GM18526 (cell line): ENCODE data around the gene HOXC10.

Experiments
- POLR2A ChIP-seq: IDR thresholded peaks from 3 replicates; pipeline ENCODE4 v1.6.1; 2011; ENCODE audit not compliant: insufficient read length; ENCODE audit errors: extremely low read depth

HOXC10 gene

GRCh38 chr12:54032627-54033100 lies 47.7 kb downstream of the HOXC10 start, which contains the start of gene HOXC5:
Gene HOXC5, plus strand, starts transcription at chr12:54033050. Its CDS starts 73 bp downstream, at chr12:54033123.
- TF ChIP-seq POLR2A: no peak

GRCh38 chr12:54033106-54033979 lies 48.4 kb downstream of the HOXC10 start:
- peak; percentile 25 for TF ChIP-seq POLR2A

DNA sequence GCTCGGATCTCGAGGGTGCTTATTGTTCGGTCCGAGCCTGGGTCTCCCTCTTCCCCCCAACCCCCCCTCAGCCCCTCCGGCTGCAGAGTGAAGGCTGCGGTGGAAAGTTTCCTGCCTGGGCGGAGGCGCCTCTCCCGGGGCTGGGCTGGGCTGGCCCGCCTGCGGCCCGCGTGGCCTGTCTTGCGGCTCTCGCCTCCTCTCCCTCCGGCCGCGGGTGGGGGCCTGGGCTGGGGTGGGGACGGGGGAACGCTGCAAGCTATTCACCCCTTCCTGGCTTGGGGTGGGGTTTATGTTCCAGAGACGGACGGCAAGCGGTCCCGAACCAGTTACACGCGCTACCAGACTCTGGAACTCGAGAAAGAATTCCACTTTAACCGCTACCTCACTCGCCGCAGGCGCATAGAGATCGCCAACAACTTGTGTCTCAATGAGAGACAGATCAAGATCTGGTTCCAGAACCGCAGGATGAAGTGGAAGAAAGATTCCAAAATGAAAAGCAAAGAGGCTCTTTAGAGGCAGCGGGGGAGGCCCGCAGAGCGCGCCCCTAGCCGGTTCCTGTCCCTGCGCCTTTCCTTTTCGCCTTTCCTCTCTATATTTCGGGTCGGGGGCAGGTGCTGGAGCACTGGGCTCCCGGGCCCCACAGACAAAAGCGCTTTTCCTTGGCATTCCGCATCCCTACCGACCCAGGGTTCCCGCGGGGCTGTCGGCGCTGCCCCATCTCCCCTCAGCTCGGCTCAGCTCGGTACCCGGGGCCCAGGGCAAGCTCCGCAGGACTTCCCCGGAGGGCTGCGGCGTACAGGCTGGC lies 49.2 kb downstream of the HOXC10 start:
- no peak for TF ChIP-seq POLR2A

DNA sequence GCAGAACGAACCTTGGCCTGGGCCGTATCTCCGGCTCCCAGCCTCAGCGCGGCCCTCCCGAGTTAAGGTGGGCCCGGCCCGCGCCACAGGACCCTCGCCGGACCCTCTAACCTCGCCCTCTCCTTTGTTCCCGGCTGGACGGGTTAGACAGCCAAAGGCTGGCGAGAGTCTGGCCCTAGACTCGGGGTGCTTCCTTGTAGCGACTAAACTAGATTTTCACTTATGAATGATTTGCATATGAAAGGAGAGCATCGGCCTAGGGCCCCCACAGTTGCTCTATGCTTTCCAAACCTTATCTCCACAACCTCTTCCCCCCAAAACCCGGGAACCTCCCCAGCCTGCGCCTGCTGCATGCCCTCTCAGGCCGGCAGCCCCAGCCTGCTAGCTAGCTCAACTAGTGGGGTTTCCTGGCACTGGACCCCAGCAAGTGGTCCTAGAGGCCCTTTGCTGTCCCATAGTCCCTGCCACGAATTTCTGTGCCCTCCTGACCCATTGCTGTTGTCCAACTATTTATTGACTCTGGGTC lies 49.9 kb downstream of the HOXC10 start:
- TF ChIP-seq POLR2A: no peak

GRCh38 chr12:54035568-54036264 lies 50.8 kb downstream of the HOXC10 start:
- TF ChIP-seq POLR2A: no peak

GRCh38 chr12:54036620-54037359 lies 51.8 kb downstream of the HOXC10 start:
- TF ChIP-seq POLR2A: peak; percentile 21

DNA sequence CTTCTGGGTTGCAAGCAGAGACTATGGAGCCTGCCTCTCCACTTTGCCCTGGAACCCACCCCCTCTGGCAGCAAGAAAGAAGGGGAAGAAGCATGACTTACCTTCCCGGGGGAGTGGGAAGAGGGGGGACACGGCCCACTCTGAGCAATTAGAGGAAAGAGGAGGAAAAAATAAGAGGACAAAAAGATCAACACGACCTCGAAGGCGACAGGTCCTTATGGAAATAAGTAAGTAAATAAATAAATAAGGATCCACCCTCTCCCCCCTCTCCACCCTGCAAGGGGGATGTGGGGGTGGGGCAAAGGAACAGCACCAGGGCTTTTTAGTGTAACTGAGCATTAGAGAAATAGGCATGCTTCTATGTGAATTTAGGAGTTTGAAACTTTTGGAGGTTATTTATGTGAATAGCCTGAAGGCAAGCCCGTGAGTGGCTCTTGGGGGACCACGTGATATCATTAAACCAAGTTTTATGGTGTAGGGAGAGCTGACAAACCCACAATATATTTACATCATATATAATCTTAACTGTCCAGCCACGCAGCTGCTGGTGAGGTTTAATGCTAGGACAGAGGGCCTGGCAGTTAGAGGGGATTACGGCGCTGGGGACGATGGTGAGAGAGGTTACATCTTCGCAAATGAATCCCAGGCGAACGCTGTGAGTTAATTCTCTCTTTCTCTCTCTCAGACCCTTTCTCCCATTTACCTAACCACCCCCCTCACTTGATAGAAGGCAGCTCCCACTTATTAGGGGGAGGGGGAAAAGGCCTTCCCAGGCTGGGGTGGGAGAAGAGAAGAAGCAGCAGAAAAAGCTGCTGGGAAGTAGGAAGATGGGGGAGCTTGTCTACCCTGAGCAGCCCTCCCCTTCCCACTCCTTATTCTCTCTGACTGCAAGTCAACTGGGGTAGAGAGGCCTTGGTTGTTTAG lies 52.7 kb downstream of the HOXC10 start:
- no peak for TF ChIP-seq POLR2A

- no peak for TF ChIP-seq POLR2A
These were observed 53.4 kb downstream of the HOXC10 start for GRCh38 chr12:54038284-54038870.

GRCh38 chr12:54038871-54039414 lies 54.0 kb downstream of the HOXC10 start:
- no peak for TF ChIP-seq POLR2A

- TF ChIP-seq POLR2A: no peak
These were observed 54.6 kb downstream of the HOXC10 start for GRCh38 chr12:54039417-54040147.
